GM21619 (cell line): ENCODE data around the gene METTL1.
"Not testable (repeated sequence)": the region's sequence is repeated elsewhere in the genome, so short reads cannot be mapped to it uniquely, and the experiment has no call there.

ENCODE experiments used
- ATAC-seq: cut with Tn5 transposase; IDR thresholded peaks from one replicate; pipeline ENCODE4 v1.9.1; 2021; ENCODE audit not compliant: unreplicated experiment

The METTL1 gene

DNA sequence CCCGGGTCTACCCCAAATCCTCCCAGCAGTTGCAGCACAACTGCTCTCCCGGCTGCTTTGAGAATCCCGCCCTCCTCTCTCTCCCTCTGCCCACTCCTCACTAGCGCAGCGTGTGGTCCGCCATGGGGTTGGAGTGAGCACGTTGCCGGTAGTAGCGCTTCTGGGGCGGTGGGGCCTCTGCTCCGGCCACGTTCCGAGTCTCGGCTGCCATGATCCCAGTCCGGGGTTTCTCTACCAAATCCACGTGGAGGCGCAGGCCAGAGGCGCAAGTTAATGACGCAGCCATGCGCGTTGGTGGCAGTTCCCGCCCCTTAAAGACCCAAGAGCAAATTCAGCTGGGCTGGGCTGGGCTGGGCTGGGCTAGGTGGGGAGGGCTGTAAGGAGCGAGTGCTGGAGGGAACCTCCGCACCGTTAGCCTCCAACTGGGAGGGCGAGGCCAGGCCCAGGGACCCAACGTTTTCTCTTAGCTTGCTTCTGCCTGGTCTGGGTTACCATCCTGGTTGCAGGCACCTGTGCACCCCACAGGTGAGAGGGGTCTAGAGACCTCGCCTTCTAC, at the start of gene METTL1:
METTL1 (minus strand) TSS at position 233 of the 556 bp plus-strand sequence; CDS start at position 211, 22 bp downstream.
- peak; percentile 76 for ATAC-seq

DNA sequence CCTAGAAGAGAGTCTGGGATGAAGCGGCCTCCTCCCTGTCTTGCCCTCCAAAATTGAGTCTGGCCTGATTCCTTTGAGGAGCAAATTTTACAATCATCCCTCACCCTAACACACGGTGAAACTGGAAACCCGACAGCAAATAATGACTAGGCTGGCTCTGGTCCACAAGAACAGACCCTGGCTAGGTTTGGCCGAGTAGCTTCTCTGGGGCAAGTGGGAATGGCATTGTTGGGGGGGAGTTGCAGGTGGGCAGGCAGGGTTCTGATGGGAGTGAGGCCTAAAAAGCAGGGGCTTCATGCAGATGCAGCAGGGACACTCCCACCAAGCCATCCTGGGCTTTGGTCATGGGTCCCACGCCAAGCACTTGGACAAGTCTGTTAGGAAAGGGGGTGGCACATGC, 49.1 kb upstream of the METTL1 start:
- ATAC-seq, result not testable (repeated sequence)

GRCh38 chr12:57820119-57820518, 48.2 kb upstream of the METTL1 start:
- ATAC-seq, result not testable (repeated sequence)

GRCh38 chr12:57817990-57818331, 46.1 kb upstream of the METTL1 start:
- ATAC-seq, result not testable (repeated sequence)

DNA sequence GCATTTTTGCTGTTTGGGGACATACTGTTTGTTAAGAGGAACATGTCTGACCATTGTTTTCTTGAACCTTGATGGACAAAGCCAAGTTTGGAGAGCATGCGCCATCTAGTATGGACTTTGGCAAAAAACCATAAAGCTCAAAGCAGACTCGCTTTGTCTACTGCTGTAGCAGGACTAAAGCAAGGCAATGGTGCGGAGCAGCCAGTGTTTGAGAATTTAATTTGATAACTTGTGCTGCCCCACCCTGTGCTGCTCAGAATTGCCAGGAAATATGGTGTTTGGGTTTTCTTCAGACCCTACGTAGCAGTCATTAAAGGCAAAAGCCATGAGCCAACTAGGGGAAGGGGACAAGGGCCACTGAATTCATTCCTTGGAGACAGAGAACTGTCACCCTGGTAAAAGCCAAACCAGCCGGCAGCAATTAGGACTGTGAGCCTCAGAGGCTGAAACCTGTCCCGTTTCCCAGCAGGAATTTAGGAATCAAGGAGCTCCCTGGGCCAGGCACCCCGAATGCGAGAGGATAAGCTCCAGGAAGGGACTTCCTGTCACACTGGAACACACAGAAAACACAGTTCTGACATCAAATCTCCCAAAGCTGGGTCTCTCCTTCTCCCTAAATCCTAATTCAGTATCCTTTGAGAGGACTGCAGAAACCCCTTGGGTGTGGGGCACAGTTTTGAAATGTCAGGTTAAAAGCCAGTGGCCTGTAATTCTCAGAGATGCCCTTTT, 45.5 kb upstream of the METTL1 start:
- ATAC-seq, result no peak

DNA sequence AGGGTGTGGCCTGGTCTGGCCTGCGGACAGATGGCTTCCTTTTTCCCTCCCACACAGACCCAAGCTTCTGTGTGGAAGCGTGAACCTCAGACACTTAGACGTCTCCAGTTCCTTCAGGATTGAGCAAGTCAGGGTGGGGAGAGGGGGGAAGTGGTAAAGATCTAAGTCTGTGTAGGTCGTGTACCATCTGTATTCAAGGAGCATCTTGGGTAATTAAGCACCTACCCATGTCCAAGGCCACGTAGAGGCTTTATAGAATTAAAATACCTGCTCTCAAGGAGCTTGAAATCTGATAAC, 44.9 kb upstream of the METTL1 start:
- no peak for ATAC-seq

DNA sequence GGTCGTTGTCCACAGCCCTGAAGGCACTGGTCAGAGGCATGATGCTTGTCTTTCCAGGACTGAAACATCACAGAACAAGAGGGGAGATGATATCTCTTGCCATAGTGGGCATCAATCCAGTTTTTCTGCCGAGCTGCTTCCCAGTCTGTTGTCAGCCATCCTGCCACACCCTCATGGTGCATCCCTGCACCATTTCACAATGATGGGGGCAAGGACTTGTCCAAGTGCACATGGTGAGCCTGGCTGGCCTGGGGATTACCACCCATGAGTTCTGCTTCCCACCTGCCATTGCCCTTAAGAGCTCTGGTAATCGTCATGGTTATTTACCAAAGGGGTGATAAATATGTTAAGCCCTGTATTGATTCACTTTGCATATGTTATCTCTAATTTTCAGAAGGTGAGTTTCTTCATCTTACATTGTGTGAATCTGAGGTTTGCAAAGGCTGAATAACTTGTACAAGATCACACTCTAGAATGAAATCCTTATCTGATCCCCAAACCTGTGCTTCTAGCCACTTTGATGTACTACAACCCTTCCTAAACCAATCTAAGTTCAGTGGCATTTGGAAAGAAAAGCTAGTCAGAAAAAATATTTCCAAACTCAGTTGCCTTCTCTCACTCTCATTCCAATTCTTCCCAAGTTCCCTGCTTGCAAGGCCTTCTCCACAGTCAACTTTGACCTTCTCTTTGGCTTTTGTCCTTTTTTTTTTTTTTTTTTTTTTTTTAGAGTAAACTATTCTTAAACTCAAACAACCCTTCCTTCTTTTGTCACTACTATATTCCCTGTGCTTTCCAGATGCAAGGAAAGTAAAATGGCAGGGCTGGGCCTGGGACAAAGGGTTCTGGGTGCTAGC, 44.3 kb upstream of the METTL1 start:
- ATAC-seq, result no peak

- ATAC-seq, result no peak
These were observed 43.5 kb upstream of the METTL1 start for GRCh38 chr12:57815177-57816000.

- no peak for ATAC-seq
These were observed 42.3 kb upstream of the METTL1 start for GRCh38 chr12:57813971-57814772.

DNA sequence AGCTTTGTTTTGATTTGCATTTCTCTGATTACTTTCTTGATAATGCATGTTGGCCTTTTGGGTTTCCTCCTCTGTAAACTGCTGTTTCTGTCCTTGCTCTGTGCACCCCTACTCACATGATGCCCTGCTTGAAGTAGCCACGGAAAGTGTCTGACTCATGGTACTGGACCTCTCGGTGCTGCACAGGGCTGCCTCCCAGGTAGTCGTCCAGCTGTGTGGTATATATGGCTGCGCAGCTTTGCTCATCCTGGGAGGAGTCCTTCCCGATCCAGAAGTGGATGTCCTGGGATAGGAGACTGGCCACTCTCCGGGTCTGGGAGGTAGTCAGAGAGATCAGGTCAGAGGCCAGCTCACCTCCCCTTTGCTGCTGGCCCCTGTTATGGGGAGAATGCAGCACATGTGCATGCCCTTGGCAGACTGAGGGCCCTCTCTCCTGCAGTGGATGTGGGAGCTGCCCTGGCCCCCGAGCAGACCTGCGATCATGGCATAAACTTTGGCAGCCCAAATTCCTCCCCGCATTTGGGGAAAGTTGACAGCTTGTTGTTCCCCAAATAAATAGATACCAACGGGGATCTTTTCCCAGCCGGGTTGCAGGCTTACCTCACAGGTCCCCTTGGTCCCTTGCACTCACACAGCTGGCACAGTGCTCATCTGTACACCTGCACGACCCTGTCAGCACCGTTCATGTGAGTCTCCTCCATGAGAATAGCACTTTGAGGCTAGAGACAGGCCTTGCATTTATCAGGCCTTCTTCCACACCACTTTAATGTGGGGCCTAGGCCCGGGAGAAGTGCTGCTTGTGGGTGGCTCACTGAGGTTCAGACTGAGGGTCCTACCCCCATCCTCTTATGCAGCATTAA, 41.4 kb upstream of the METTL1 start:
- ATAC-seq, result no peak

DNA sequence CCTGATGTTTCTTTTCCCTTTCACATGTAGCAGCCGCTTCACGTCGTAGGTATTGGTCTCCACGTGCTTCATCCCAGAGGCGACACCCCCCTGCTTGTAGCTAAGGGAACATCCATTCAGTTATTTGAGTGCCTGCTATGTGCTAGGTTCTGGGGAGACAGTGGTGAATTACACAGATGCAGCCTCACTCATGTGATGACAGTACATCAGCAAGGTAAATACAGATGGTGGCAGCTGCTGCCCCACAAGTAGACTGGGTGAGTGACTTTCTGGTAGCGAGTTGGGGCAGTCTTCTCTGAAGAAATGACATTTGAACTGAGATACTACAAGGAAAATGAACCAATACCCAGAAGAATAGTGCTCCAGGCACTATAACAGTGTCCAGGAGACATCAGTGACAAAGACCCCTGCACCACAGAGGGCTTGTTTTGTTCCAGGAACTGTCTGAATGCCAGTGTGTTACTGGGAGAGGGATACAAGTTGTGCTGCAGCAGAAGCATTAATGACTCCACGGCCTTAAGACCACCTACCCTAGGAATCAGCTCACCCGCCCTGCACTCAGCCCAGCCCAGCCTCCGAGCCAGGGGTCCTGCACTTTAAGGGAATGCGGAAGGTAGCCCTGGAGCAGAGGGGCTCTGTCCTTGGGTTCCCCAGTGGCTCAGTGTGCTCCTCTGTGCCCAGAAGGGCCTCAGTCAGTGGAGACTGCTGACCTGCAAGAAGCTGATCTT, 39.3 kb upstream of the METTL1 start:
- ATAC-seq, result no peak

GRCh38 chr12:57810450-57810849, 38.5 kb upstream of the METTL1 start:
- ATAC-seq, result no peak

DNA sequence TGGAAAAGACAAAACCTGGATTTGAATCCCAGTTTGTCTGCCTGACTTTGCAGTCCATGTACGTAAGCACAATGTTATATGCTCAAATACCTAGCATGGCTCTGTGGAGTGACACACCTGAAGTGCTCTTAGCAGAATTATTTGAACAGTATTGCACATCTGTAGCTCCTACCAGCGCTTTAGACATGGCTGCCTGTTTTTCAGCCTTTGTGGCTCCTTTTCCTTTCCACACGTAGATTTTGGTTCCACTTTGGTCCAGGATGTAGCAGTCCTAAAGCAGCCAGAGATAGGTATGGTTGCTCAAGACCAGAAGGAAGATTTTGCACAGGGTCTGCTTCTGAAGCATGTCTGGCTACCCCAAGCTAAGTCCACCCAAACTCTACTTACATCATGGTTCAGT, 37.5 kb upstream of the METTL1 start:
- ATAC-seq, result no peak

- ATAC-seq, result no peak
These were observed 36.4 kb upstream of the METTL1 start for GRCh38 chr12:57808351-57808750.

- ATAC-seq, result no peak
These were observed 35.4 kb upstream of the METTL1 start for GRCh38 chr12:57807285-57807684.

- ATAC-seq, result no peak
These were observed 34.8 kb upstream of the METTL1 start for GRCh38 chr12:57806677-57807076.

- ATAC-seq, result no peak
These were observed 31.5 kb upstream of the METTL1 start for GRCh38 chr12:57803319-57803893.

GRCh38 chr12:57802607-57803006, 30.7 kb upstream of the METTL1 start:
- no peak for ATAC-seq

- ATAC-seq, result no peak
These were observed 29.1 kb upstream of the METTL1 start for GRCh38 chr12:57800965-57801364.
